Calu3 (cell line): ENCODE data around the gene NRG3. TPM values are rescaled to one million over a fixed set of nuclear protein-coding genes. Genes with fewer than 3 reads are reported as not detected.

Experiments used
- BruUV-seq: library from RNA; stranded (reverse); fragments of 400-500 nt; replicated peaks from 2 replicates; lab custom pipeline; 2021; lab: Mats Ljungman, UMichigan
- CTCF ChIA-PET: fragments of 300-600 bp; sonication (Branson Sonifier 250); formaldehyde crosslinking; loops from one replicate; lab custom pipeline; 2022; ENCODE audit warnings: antibody characterized with exemption; lab: Charles Lee
- DNase-seq: peaks from one replicate; pipeline ENCODE4 v3.0.0; 2022
- H3K27ac Mint-ChIP-seq: one replicate; pipeline ENCODE4 v1.8.0; 2022; ENCODE audit warnings: mixed read lengths; ENCODE audit not compliant: unreplicated experiment
- H3K27me3 Mint-ChIP-seq: one replicate; pipeline ENCODE4 v1.8.0; 2022; ENCODE audit warnings: mixed read lengths; ENCODE audit not compliant: unreplicated experiment
- H3K36me3 Mint-ChIP-seq: one replicate; pipeline ENCODE4 v1.8.0; 2022; ENCODE audit warnings: mild to moderate bottlenecking, moderate library complexity, mixed read lengths; ENCODE audit not compliant: insufficient read depth, unreplicated experiment
- H3K4me1 Mint-ChIP-seq: one replicate; pipeline ENCODE4 v1.8.0; 2022; ENCODE audit warnings: mild to moderate bottlenecking, low read depth, mixed read lengths; ENCODE audit not compliant: unreplicated experiment
- H3K4me3 Mint-ChIP-seq: one replicate; pipeline ENCODE4 v1.8.0; 2022; ENCODE audit warnings: mild to moderate bottlenecking, low read depth, moderate library complexity, mixed read lengths; ENCODE audit not compliant: unreplicated experiment
- H3K9me3 Mint-ChIP-seq: one replicate; pipeline ENCODE4 v1.8.0; 2022; ENCODE audit warnings: low read depth, mixed read lengths; ENCODE audit not compliant: unreplicated experiment
- CTCF ChIP-seq: fragments of 200-600 bp; IDR thresholded peaks from one replicate; pipeline ENCODE4 v1.8.0; 2022; ENCODE audit warnings: antibody characterized with exemption; ENCODE audit not compliant: unreplicated experiment
- intact Hi-C: fragments of 100-400 bp; cut with micrococcal nuclease; formaldehyde crosslinking; loops from one replicate; pipeline ENCODE4 v1.10.0; 2022; ENCODE audit not compliant: unreplicated experiment
- total RNA-seq: library from RNA; stranded (reverse); gene quantifications from 2 replicates; pipeline ENCODE4 v1.2.3, GENCODE V29; 2022

NRG3 gene
- total RNA-seq, 1 experiment from 2014 or later, result 46.3 TPM

DNA sequence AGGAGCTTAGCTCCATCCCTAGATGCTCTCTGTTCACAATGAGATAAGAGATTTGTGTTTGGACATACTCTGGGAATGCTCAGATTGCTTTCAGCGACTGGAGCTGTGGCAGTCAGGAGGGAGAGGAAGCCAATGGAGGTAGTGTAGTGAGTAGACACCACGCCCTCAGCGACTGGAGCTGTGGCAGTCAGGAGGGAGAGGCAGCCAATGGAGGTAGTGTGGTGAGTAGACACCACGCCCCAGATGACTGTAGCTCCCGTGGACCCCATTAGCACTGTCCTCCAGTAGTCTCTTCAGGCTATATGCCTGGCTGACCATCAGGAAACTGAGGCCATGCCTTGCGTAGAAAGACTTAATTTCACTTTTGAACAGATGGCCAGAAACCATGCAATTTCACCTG, 1033.8 kb downstream of the NRG3 start:
- Mint-ChIP-seq H3K27ac (no peak overlapping the region), H3K4me3 (no peak overlapping the region), H3K9me3 (no peaks in the 10 kb centered on the region), H3K4me1 (no peaks in the 10 kb centered on the region), H3K27me3 (no peaks in the 10 kb centered on the region), H3K36me3 (no peaks in the 10 kb centered on the region)
- CTCF ChIA-PET, result no interaction called here
- intact Hi-C loops, result no loop called here
- no peak for DNase-seq
- BruUV-seq, result no TSS peak
- TF ChIP-seq CTCF, result no peak

GRCh38 chr10:82910301-82910700, 1035.3 kb downstream of the NRG3 start:
- no peaks in the 10 kb centered on the region for H3K27me3 Mint-ChIP-seq
- no peak for TF ChIP-seq CTCF
- no TSS peak for BruUV-seq
- no peaks in the 10 kb centered on the region for H3K36me3 Mint-ChIP-seq
- CTCF ChIA-PET, result no interaction called here
- H3K9me3 Mint-ChIP-seq, result no peaks in the 10 kb centered on the region
- intact Hi-C loops, result no loop called here
- H3K27ac Mint-ChIP-seq, result no peak overlapping the region
- H3K4me1 Mint-ChIP-seq, result no peaks in the 10 kb centered on the region
- DNase-seq, result no peak
- no peak overlapping the region for H3K4me3 Mint-ChIP-seq

DNA sequence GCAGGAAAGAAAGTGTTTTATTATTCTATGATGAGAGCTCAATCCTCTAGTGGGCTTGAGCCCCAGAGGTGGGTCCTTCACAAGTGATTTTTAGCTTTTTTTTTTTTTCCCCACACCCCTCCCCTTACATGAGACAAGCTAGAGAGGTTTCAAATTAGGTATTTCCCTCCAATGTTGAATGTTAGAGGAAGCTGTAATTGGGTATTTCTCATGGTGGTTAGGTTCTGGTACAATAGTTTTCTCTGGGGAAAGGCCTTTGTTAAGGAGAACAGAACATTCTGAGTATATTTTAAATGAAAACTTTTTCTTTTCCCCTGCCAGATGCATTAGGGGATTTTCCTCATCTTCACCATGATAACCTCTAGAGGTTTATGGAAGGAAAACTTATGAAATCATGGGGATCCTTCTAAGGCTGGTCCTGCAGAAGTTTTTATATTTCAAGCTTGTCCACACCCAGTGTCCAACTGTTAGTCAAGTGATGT, 1039.7 kb downstream of the NRG3 start:
- no peak for DNase-seq
- BruUV-seq, result no TSS peak
- CTCF ChIA-PET, result no interaction called here
- Mint-ChIP-seq H3K4me1 (no peaks in the 10 kb centered on the region), H3K9me3 (peaks cover 1% of the 10 kb centered on the region), H3K4me3 (no peak overlapping the region), H3K27ac (no peak overlapping the region), H3K36me3 (no peaks in the 10 kb centered on the region), H3K27me3 (no peaks in the 10 kb centered on the region)
- intact Hi-C loops, result no loop called here
- no peak for TF ChIP-seq CTCF

DNA sequence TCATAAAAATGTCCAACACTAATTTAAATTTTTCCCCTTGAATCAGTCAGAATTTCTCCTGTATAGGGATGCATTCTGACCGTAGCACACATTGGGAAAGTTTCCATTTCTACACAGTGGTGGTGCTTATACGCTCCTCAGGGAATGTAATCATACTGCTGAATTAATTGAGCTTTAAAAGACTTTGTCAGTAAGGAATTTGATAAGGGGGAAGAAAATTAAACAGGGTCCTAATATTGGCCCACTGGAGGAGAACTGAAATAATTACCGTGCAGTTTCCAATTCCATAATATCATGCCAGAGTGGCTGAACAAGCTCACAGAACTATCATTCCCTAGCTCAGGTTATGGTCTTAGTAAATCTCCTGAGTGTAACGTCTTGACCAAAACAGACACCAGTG, 1041.9 kb downstream of the NRG3 start:
- Mint-ChIP-seq H3K4me3 (no peak overlapping the region), H3K27ac (no peak overlapping the region), H3K9me3 (peaks cover 5% of the 10 kb centered on the region), H3K27me3 (no peaks in the 10 kb centered on the region), H3K4me1 (no peaks in the 10 kb centered on the region), H3K36me3 (no peaks in the 10 kb centered on the region)
- DNase-seq, result no peak
- no TSS peak for BruUV-seq
- no peak for TF ChIP-seq CTCF
- CTCF ChIA-PET, result no interaction called here
- intact Hi-C loops, result no loop called here
